ENCODE measurements around the gene TGM1.

GRCh38 chr14:24281636-24282035, 18.7 kb upstream of the TGM1 start:
- TF ChIP-seq ZNF610 (tag by site-specific recombination; IDR thresholded peaks at IDR 0.05; ENCODE audit: borderline replicate concordance) (no peak), GFI1B (tag by site-specific recombination; IDR thresholded peaks at IDR 0.05) (no peak), ZSCAN5A (tag by site-specific recombination; IDR thresholded peaks at IDR 0.05) (no peak), ZNF266 (tag by site-specific recombination; IDR thresholded peaks at IDR 0.05; ENCODE audit: low read depth) (no peak)
- TF ChIP-seq, protein P1, sequence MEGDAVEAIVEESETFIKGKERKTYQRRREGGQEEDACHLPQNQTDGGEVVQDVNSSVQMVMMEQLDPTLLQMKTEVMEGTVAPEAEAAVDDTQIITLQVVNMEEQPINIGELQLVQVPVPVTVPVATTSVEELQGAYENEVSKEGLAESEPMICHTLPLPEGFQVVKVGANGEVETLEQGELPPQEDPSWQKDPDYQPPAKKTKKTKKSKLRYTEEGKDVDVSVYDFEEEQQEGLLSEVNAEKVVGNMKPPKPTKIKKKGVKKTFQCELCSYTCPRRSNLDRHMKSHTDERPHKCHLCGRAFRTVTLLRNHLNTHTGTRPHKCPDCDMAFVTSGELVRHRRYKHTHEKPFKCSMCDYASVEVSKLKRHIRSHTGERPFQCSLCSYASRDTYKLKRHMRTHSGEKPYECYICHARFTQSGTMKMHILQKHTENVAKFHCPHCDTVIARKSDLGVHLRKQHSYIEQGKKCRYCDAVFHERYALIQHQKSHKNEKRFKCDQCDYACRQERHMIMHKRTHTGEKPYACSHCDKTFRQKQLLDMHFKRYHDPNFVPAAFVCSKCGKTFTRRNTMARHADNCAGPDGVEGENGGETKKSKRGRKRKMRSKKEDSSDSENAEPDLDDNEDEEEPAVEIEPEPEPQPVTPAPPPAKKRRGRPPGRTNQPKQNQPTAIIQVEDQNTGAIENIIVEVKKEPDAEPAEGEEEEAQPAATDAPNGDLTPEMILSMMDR (tag by site-specific recombination; IDR thresholded peaks at IDR 0.05): no peak
- TF ChIP-seq, protein P2, sequence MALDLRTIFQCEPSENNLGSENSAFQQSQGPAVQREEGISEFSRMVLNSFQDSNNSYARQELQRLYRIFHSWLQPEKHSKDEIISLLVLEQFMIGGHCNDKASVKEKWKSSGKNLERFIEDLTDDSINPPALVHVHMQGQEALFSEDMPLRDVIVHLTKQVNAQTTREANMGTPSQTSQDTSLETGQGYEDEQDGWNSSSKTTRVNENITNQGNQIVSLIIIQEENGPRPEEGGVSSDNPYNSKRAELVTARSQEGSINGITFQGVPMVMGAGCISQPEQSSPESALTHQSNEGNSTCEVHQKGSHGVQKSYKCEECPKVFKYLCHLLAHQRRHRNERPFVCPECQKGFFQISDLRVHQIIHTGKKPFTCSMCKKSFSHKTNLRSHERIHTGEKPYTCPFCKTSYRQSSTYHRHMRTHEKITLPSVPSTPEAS (tag by site-specific recombination; IDR thresholded peaks at IDR 0.05): no peak

Data from HEK293 (cell line).